ENCODE data around the gene MOSPD3. TPM values are rescaled to one million over a fixed set of nuclear protein-coding genes. Genes with fewer than 3 reads are reported as not detected.

The MOSPD3 gene
- total RNA-seq, 1 donor from 2014 or later, result 19.5 TPM

GRCh38 chr7:100602889-100603725, 9.2 kb upstream of the MOSPD3 start:
- peaks cover 13% of the 10 kb centered on the region for H3K4me1 ChIP-seq
- TF ChIP-seq CTCF (IDR thresholded peaks at IDR 0.05), result no peak
- H3K4me3 ChIP-seq, result peak overlapping the region; percentile 71
- H3K27ac ChIP-seq, result peak overlapping the region; percentile 51
- DNase-seq (no peak), ATAC-seq (peak; percentile 21 to 36)
- H3K27me3 ChIP-seq (ENCODE audit: low read depth), result no peaks in the 10 kb centered on the region
- no peaks in the 10 kb centered on the region for H3K36me3 ChIP-seq
- intact Hi-C loops (cut with DNase I), result no loop called here
- H3K9me3 ChIP-seq, result no peaks in the 10 kb centered on the region

- DNase-seq (no peak), ATAC-seq (peak in 1 of 2 donors; percentile 1)
- H3K36me3 ChIP-seq, result no peaks in the 10 kb centered on the region
- TF ChIP-seq CTCF (IDR thresholded peaks at IDR 0.05), result no peak
- H3K27ac ChIP-seq, result peak overlapping the region; percentile 51
- H3K4me1 ChIP-seq, result peaks cover 13% of the 10 kb centered on the region
- no peaks in the 10 kb centered on the region for H3K9me3 ChIP-seq
- intact Hi-C loops (cut with DNase I), result no loop called here
- peak overlapping the region; percentile 71 for H3K4me3 ChIP-seq
- no peaks in the 10 kb centered on the region for H3K27me3 ChIP-seq (ENCODE audit: low read depth)
Observed at GRCh38 chr7:100603726-100604027, 8.7 kb upstream of the MOSPD3 start.

- ATAC-seq, result peak; percentile 87
- H3K4me1 ChIP-seq, result peaks cover 13% of the 10 kb centered on the region
- peak; percentile 39 for TF ChIP-seq CTCF (IDR thresholded peaks at IDR 0.05)
- no peaks in the 10 kb centered on the region for H3K9me3 ChIP-seq
- no peaks in the 10 kb centered on the region for H3K36me3 ChIP-seq
- intact Hi-C loops (cut with DNase I), result no loop called here
- no peaks in the 10 kb centered on the region for H3K27me3 ChIP-seq (ENCODE audit: low read depth)
- peak overlapping the region; percentile 71 for H3K4me3 ChIP-seq
- peak overlapping the region; percentile 51 for H3K27ac ChIP-seq
- peak; percentile 85 for DNase-seq
Observed at GRCh38 chr7:100604028-100604975, 8.0 kb upstream of the MOSPD3 start.

- peak; percentile 75 for DNase-seq
- ATAC-seq, result peak; percentile 44 to 54
- Histone ChIP-seq H3K4me1 (peaks cover 13% of the 10 kb centered on the region), H3K27ac (peak overlapping the region; percentile 51), H3K27me3 (ENCODE audit: low read depth) (no peaks in the 10 kb centered on the region), H3K9me3 (no peaks in the 10 kb centered on the region), H3K36me3 (no peaks in the 10 kb centered on the region), H3K4me3 (peak overlapping the region; percentile 71)
- intact Hi-C loops (cut with DNase I), result no loop called here
- TF ChIP-seq CTCF (IDR thresholded peaks at IDR 0.05), result no peak
Observed at GRCh38 chr7:100604976-100605911, 7.1 kb upstream of the MOSPD3 start.

GRCh38 chr7:100606313-100606712, 6.0 kb upstream of the MOSPD3 start:
- Histone ChIP-seq H3K9me3 (no peaks in the 10 kb centered on the region), H3K4me3 (no peak overlapping the region), H3K27me3 (ENCODE audit: low read depth) (no peaks in the 10 kb centered on the region), H3K36me3 (no peaks in the 10 kb centered on the region), H3K4me1 (peaks cover 13% of the 10 kb centered on the region), H3K27ac (no peak overlapping the region)
- intact Hi-C loops (cut with DNase I), result no loop called here
- TF ChIP-seq CTCF (IDR thresholded peaks at IDR 0.05), result no peak
- no peak for ATAC-seq
- DNase-seq, result no peak

Data from lower lobe of right lung (tissue), 2 donors.